LHCN-M2 (cell line): Measurements from ENCODE around the gene CACNA1D. TPM values are rescaled to one million over a fixed set of nuclear protein-coding genes. Genes with fewer than 3 reads are reported as not detected.
A peak's percentile ranks its signal among the peaks of the same experiment; 100 is the strongest.

Experiments used
- DNase-seq: peaks from one replicate; pipeline ENCODE4 v3.0.0-alpha.2; 2012; ENCODE audit warnings: low read depth
- total RNA-seq: library from RNA; depleted of rRNA; stranded (reverse); fragments of >200 nt; gene quantifications from 2 replicates; pipeline ENCODE4 v1.2.3, GENCODE V29; 2014; rRNA removed

The CACNA1D gene
- total RNA-seq, 1 experiment from 2014 or later = 0.57 TPM

GRCh38 chr3:53843195-53844177 is 349.1 kb downstream of the CACNA1D start:
- DNase-seq = no peak

GRCh38 chr3:53844262-53845102 is 350.1 kb downstream of the CACNA1D start:
- DNase-seq = no peak

DNA sequence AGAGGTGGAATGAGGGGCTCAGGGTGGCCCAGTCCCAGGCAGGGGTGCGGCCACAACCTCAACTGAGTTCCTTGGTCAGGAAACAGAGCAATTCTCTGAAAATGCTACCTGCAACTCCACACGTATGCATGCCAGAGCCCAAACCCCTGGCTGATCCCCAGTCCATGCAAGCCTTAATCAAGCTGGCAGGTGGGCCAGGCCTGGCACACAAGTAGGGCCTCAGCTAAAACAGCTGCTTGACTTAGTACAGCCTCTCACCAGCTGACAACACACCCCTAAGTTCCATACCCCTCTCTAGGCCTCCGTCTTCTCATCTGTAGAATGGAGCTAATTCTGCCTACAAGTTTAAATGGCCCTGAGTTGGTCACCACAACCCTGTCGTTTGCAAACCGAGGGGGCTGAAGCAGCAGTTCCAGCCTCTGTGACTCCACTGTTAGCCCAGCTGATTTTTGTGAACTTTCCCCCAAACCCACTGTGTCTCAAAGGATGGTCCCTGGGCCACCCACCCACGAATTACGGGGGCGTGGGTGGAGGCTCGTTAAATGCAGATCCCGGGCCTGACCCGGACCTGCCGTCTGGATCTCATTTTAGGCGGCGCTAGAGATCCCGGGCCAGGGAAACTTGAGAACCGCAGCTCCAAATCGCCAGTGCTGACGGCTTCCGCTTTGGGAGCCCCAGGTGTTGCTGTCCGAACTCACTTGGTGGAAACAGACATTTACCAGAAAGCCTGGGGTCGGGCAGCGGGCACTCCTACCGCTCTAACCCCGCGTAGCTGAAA is 350.9 kb downstream of the CACNA1D start:
- no peak for DNase-seq

- DNase-seq = no peak
Measured at GRCh38 chr3:53845881-53846133, 351.4 kb downstream of the CACNA1D start.

DNA sequence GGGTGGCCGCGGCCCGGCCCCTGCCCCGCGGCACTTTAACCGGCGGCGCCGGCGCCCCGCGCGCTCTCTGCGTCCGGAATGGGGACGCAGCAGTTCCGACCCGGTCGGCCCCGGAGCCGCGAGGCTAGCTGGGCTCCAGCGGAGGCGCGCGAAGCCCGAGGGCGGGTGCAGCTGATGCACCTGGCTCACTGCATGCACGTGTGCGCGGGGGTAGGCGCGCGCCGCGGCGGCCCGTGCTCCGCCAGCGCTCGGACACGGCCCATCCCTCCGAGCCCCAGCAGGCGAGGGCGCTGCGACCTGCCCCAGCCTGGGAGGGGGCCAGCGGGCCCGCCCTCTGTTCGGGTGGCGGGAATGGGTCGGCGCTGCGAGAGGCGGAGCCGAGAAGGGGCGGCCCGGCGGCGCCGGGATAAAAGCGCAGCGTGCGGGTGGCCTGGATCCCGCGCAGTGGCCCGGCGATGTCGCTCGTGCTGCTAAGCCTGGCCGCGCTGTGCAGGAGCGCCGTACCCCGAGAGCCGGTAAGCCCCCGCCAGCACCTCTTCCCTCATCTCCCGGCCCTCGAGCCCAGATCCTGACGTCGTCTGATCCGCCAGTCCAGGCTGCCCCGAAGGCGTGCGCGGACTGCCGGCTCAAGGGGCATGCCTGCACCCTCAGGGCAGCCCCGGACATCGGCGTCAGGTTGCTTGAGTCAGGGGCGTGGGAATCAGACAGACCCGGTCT is 351.9 kb downstream of the CACNA1D start, which contains the start of the genes CHDH and IL17RB:
Gene CHDH (minus strand): TSS at position 286 of the 717 bp plus-strand sequence. CDS start 22,411 bp downstream, outside the sequence.
Gene IL17RB (plus strand): TSS at position 435 of the 717 bp plus-strand sequence. CDS start 21 bp downstream, at position 456.
- DNase-seq = no peak

DNA sequence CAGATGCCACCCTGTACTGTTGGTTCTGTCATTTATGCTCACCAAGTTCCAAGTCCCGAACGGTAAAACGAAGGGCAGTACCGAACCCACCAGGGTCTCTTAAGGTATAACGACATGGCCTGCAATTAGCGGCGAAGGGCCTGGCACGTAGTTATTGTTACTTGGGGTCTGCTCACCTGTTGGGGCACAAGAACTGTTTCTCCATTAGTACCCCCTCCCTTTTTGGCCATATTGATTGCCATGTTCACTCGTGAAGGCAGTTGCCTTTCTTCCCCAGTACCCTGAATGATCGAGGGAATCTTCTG is 352.4 kb downstream of the CACNA1D start:
- no peak for DNase-seq

DNA sequence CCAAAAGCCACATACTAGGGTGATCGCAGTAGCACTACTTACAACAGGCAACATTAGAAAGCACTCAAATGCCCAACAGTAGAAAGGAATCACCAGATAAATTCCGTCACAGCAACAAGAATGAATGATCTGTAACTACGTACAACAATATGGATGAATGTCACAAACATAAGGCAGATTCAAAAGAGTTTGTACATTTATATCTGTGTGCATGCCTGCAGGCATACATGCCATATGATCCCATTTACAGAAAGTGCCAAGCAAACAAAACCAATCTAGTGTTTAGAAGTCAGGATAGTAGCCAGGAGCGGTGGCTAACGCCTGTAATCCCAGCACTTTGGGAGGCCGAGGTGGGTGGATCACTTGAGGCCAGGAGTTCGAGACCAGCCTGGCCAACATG is 355.5 kb downstream of the CACNA1D start:
- DNase-seq = no peak

DNA sequence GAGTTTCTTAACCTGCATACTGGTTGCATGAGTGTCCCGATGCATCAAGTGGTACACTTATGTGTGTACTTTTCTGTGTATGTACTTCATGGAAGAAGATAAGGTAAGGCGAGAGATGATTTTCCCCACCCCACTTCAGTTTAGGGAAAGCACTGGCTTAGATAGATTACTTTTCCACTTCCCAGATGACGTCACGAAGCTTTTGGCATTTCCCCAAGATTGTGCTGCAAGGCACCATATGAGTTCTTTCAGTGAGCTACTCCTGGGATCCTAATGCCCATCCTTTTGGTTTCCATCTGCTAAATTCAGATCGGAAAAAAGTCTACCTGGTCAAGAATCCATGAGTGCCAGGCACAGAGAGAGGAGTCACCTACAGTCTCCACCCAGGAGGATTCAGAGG is 356.5 kb downstream of the CACNA1D start:
- DNase-seq = peak; percentile 26

- no peak for DNase-seq
Measured at GRCh38 chr3:53856964-53857363, 362.6 kb downstream of the CACNA1D start.

GRCh38 chr3:53858096-53858741 is 363.8 kb downstream of the CACNA1D start:
- no peak for DNase-seq

- DNase-seq = no peak
Measured at GRCh38 chr3:53859178-53859577, 364.8 kb downstream of the CACNA1D start.

DNA sequence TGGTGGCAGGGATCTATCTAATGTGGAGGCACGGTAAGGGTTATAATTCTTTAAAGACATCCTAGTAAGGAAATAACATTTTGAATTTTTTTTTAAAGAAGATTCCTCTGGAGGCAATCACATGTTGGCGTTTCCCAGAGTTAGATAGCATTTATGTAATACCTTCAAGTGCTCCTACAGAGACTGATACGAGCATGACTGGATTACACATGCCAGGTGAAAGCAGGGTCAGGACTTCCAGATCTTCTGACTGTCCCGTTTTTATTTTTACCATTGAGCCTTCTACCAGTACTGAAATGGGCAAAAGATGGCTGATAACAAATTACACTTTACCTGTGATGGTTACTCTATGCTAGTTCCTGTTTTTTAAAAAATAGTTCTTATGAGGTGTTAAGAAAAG is 365.8 kb downstream of the CACNA1D start:
- DNase-seq = no peak

DNA sequence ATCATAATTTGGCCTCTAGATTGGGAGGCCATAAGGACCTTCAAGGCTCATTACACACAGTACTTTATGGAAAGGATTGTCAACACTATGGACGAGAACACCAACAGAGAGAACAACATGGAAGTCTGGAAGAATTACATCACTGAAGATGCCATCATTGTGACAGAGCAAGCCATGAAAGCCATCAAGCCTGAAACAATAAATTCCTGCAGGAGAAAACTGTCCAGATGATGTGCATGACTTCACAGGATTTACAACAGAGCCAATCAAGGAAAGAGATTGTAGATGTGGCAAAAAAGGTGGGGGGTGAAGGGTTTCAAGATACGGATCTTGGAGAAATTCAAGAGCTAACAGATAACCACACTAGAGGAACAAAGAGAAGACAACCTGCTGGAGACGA is 367.8 kb downstream of the CACNA1D start:
- DNase-seq = no peak

GRCh38 chr3:53863145-53863544 is 368.7 kb downstream of the CACNA1D start:
- no peak for DNase-seq

Other genes with a start within 250 kb of the CACNA1D start
- gene TKT, start 238.6 kb upstream of the CACNA1D start, total RNA-seq = 212 and 235 TPM in 2 replicates
- 12.2 and 13.4 TPM in 2 replicates for gene DCP1A, start 147.1 kb upstream of the CACNA1D start, total RNA-seq